GM12878 (cell line): ENCODE measurements around the gene STK38. TPM values are rescaled to one million over a fixed set of nuclear protein-coding genes. Genes with fewer than 3 reads are reported as not detected.

Experiments used
- ATAC-seq: fragments of 200-7000 bp; cut with Tn5 transposase; 3 replicates; pipeline ENCODE4 v1.9.1; 2020; ENCODE audit warnings: mild to moderate bottlenecking, moderate library complexity
- BruUV-seq: library from RNA; stranded (reverse); fragments of 400-500 nt; replicated peaks from 2 replicates; lab custom pipeline; 2021; lab: Mats Ljungman, UMichigan
- CTCF ChIA-PET: fragments of 300-600 bp; sonication (Branson Sonifier 250); formaldehyde crosslinking; extraction: SDS; loops from one replicate; lab custom pipeline; 2021; ENCODE audit warnings: inconsistent platforms; lab: Yijun Ruan, JAX
- POLR2A ChIA-PET: fragments of 350-600 bp; formaldehyde crosslinking; extraction: SDS; loops from one replicate; lab custom pipeline; 2021; ENCODE audit warnings: inconsistent platforms; lab: Charles Lee
- RAD21 ChIA-PET: fragments of 300-600 bp; sonication (Branson Sonifier 250); formaldehyde crosslinking; loops from one replicate; lab custom pipeline; 2023; ENCODE audit warnings: antibody characterized with exemption; ENCODE audit not compliant: unreplicated experiment; lab: Charles Lee
- SMC1A ChIA-PET: fragments of 300-600 bp; sonication (Branson Sonifier 250); formaldehyde crosslinking; loops from one replicate; lab custom pipeline; 2023; ENCODE audit not compliant: unreplicated experiment, uncharacterized antibody; lab: Charles Lee
- DNase-seq: peaks from one replicate; pipeline ENCODE4 v3.0.0-alpha.2; 2011; ENCODE audit warnings: low read depth, low spot score
- FAIRE-seq: peaks from 3 replicates; lab custom pipeline; 2011; peaks lifted over from hg19 to GRCh38; lab: Jason Lieb, UNC
- H2AFZ ChIP-seq: 2 replicates; pipeline ENCODE4 v1.6.0; 2011; ENCODE audit warnings: low read depth, low read length, control low read depth; ENCODE audit not compliant: control insufficient read depth
- H3K27ac ChIP-seq: 2 replicates; pipeline ENCODE4 v1.5.1; 2011; ENCODE audit warnings: control low read depth; ENCODE audit not compliant: control insufficient read depth, insufficient read depth
- H3K27me3 ChIP-seq, 2 experiments: replicated peaks in 1 of 2; 2 replicates each; pipeline versions ENCODE4 v1.6.0 to v1.6.1; 2011; ENCODE audit warnings: low read length in 1 of 2; ENCODE audit not compliant: control insufficient read depth in 2 of 2, insufficient read depth in 2 of 2
- H3K36me3 ChIP-seq, 2 experiments: 2 replicates each; pipeline ENCODE4 v1.5.1; 2011; ENCODE audit warnings: low read length in 1 of 2; ENCODE audit not compliant: control insufficient read depth in 2 of 2, insufficient read depth in 2 of 2
- H3K4me1 ChIP-seq: 2 replicates; pipeline ENCODE4 v1.6.1; 2011; ENCODE audit warnings: mild to moderate bottlenecking, low read length, moderate library complexity, mixed read lengths; ENCODE audit not compliant: control insufficient read depth, insufficient read depth
- H3K4me2 ChIP-seq: 2 replicates; pipeline ENCODE4 v1.6.0; 2011; ENCODE audit warnings: control low read depth; ENCODE audit not compliant: control insufficient read depth, insufficient read depth
- H3K4me3 ChIP-seq: fragments of 200-600 bp; sonication (generic); 2 replicates; pipeline ENCODE4 v1.5.1; 2016
- H3K79me2 ChIP-seq: 2 replicates; pipeline ENCODE4 v1.6.0; 2011; ENCODE audit warnings: low read length; ENCODE audit not compliant: control insufficient read depth, insufficient read depth
- H3K9ac ChIP-seq: 2 replicates; pipeline ENCODE4 v1.8.0; 2011; ENCODE audit warnings: low read length, control low read depth, mixed read lengths; ENCODE audit not compliant: control insufficient read depth, insufficient read depth
- H3K9me3 ChIP-seq: replicated peaks from 3 replicates; pipeline ENCODE4 v1.5.1; 2011; ENCODE audit warnings: mild to moderate bottlenecking, low read length; ENCODE audit not compliant: control insufficient read depth, insufficient read depth
- H4K20me1 ChIP-seq: 2 replicates; pipeline ENCODE4 v1.6.0; 2011; ENCODE audit not compliant: control insufficient read depth, insufficient read depth
- BACH1 ChIP-seq: fragments of 450-650 bp; IDR thresholded peaks from 2 replicates; pipeline ENCODE4 v1.6.1; 2017; ENCODE audit warnings: mild to moderate bottlenecking, borderline replicate concordance
- EP300 ChIP-seq, 2 experiments: fragments of 150-350 bp in 1 of 2; IDR thresholded peaks; 2 replicates each; pipeline ENCODE4 v1.6.1; 2011 to 2012; ENCODE audit warnings: low read depth in 2 of 2, low read length in 2 of 2, borderline replicate concordance in 1 of 2, improper control_type of control experiment in 1 of 2, inconsistent platforms in 1 of 2; ENCODE audit not compliant: control insufficient read depth in 1 of 2
- ESRRA ChIP-seq: IDR thresholded peaks from 2 replicates; pipeline ENCODE4 v1.6.1; 2012; ENCODE audit warnings: mild to moderate bottlenecking, low read length, improper control_type of control experiment
- GATAD2B ChIP-seq: fragments of 450-650 bp; conservative IDR thresholded peaks from 2 replicates; pipeline ENCODE4 v1.6.1; 2017; ENCODE audit warnings: low read depth, mild to moderate bottlenecking, moderate library complexity
- PKNOX1 ChIP-seq: fragments of 450-650 bp; IDR thresholded peaks from 2 replicates; pipeline ENCODE4 v1.6.1; 2016; ENCODE audit warnings: mild to moderate bottlenecking
- POU2F2 ChIP-seq: IDR thresholded peaks from 3 replicates; pipeline ENCODE4 v1.6.1; 2011; ENCODE audit warnings: low read depth, mild to moderate bottlenecking, low read length, borderline replicate concordance
- SP1 ChIP-seq: IDR thresholded peaks from one replicate; pipeline ENCODE4 v1.6.1; 2011; ENCODE audit warnings: low read depth, low read length
- USF2 ChIP-seq: IDR thresholded peaks from 2 replicates; pipeline ENCODE4 v1.6.1; 2011; ENCODE audit warnings: low read depth, low read length, improper control_type of control experiment, borderline replicate concordance
- ZBTB11 ChIP-seq: fragments of 450-650 bp; formaldehyde crosslinking; IDR thresholded peaks from 2 replicates; pipeline ENCODE4 v1.5.0; 2022; ENCODE audit warnings: mild to moderate bottlenecking, missing genetic modification characterization
- ZNF24 ChIP-seq: fragments of 450-650 bp; IDR thresholded peaks from 2 replicates; pipeline ENCODE4 v1.6.1; 2017; ENCODE audit warnings: antibody characterized with exemption, mild to moderate bottlenecking
- ZNF687 ChIP-seq: fragments of 450-650 bp; IDR thresholded peaks from 2 replicates; pipeline ENCODE4 v1.6.1; 2017; ENCODE audit warnings: mild to moderate bottlenecking, moderate library complexity
- WGBS: methylation state at CpG from one replicate; pipeline ENCODE4 v1.1.6; 2016; ENCODE audit warnings: low lambda C conversion rate; ENCODE audit not compliant: insufficient replicate concordance, insufficient coverage; ENCODE audit errors: missing lambda C conversion rate; 5-methylcytosine and 5-hydroxymethylcytosine counted together
- in situ Hi-C: fragments of 300-500 bp; cut with MboI; formaldehyde crosslinking; loops from 9 replicates; pipeline ENCODE4 v1.14.3; 2018; ENCODE audit warnings: mixed read lengths
- intact Hi-C: fragments of 100-400 bp; cut with micrococcal nuclease; formaldehyde crosslinking; loops from one replicate; pipeline ENCODE4 v1.14.2; 2022; ENCODE audit not compliant: unreplicated experiment
- polyA plus RNA-seq, 11 experiments: library from polyadenylated mRNA; depleted of rRNA in 4 of 11; unstranded in 6 of 11; stranded (reverse) in 5 of 11; fragments of >200 nt; fragmentation: Nextera tagmentation in 4 of 11; fragmentation: Illumina TruSeq in 1 of 11; extraction: Ambion mirVana in 4 of 11; extraction: Trizol in 1 of 11; gene quantifications; 1 replicate in 1 of 11; 2 replicates in 10 of 11; pipeline versions ENCODE4 v1.2.1 to v1.2.3, GENCODE V29; 2011 to 2016; ENCODE audit warnings: inconsistent platforms in 2 of 11, missing spikeins in 2 of 11, low read depth in 1 of 11
- total RNA-seq, 4 experiments: library from RNA; depleted of rRNA in 3 of 4; stranded (reverse); fragments of >200 nt in 3 of 4; fragmentation: Illumina TruSeq in 1 of 4; extraction: Trizol in 1 of 4; gene quantifications; 2 replicates each; pipeline versions ENCODE4 v1.2.1 to v1.2.3, GENCODE V29; 2013 to 2021

The STK38 gene
- total and polyA plus RNA-seq, 10 of the 15 experiments (the other 5 are each of a cell fraction or from before 2014, with no cell fraction given): 4.1 to 18.7 (median 13.6) TPM

- CTCF ChIA-PET: interaction anchor here (0.7 to 3.3 kb wide), 7 partner anchors 9 to 207 kb away, joined by 3 to 11 read pairs (median 3); no protein-coding TSS in a partner anchor
- Histone ChIP-seq H3K4me2 (no peak overlapping the region), H3K27me3 (no peaks in the 10 kb centered on the region), H3K4me1 (no peaks in the 10 kb centered on the region), H3K9ac (no peak overlapping the region), H3K4me3 (no peak overlapping the region), H2AFZ (no peak overlapping the region), H3K27ac (no peak overlapping the region), H3K9me3 (no peaks in the 10 kb centered on the region), H4K20me1 (no peaks in the 10 kb centered on the region), H3K79me2 (no peaks in the 10 kb centered on the region), H3K36me3 (no peaks in the 10 kb centered on the region)
- RAD21 ChIA-PET: interaction anchor here (0.7 to 1.0 kb wide), 3 partner anchors 47 to 71 kb away, joined by 3 to 4 read pairs (median 3); no protein-coding TSS in a partner anchor
- in situ Hi-C loops: no loop called here
- no TSS peak for BruUV-seq
- SMC1A ChIA-PET: interaction anchor here (1.0 to 3.7 kb wide), 7 partner anchors 9 to 43 kb away, joined by 3 to 19 read pairs (median 5); no protein-coding TSS in a partner anchor
- POLR2A ChIA-PET: interaction anchor here (1.0 to 1.4 kb wide), 3 partner anchors 11 to 141 kb away, joined by 3 to 5 read pairs (median 4); no protein-coding TSS in a partner anchor
- intact Hi-C loops: no loop called here
- no peak for FAIRE-seq
- 32% methylated on average over 7 of the region's 7 CpGs for WGBS
- peak; percentile 93 for ATAC-seq
- DNase-seq: no peak
- TF ChIP-seq SP1: no peak
- TF ChIP-seq PKNOX1: peak; percentile 90
- 0 out of 4 replicates have a peak, but pooled peaks of 1 of the 2 experiments have one; percentile 31 for TF ChIP-seq EP300 (IDR thresholded peaks at IDR 0.05; ENCODE audit: borderline replicate concordance in 1 of 2, control insufficient read depth in 1 of 2, low read depth in 2 of 2, low read length in 2 of 2)
- TF ChIP-seq ZNF687: peak; percentile 41; the same call in 1 of the 2 replicates
- no peak for TF ChIP-seq USF2
- TF ChIP-seq ZNF24: no peak
- no peak for TF ChIP-seq ESRRA
- TF ChIP-seq GATAD2B: no peak
- TF ChIP-seq BACH1: peak; percentile 61; the same call in 1 of the 2 replicates
- TF ChIP-seq ZBTB11 (CRISPR knock-in tag): no peak
- no peak for TF ChIP-seq POU2F2
Measured at GRCh38 chr6:36559011-36559793, 11.9 kb upstream of the STK38 start.
